ENCODE measurements around the gene FBXL19. TPM values are rescaled to one million over a fixed set of nuclear protein-coding genes. Genes with fewer than 3 reads are reported as not detected.

Gene FBXL19
- total RNA-seq, 1 experiment from 2014 or later = 43.3 TPM

DNA sequence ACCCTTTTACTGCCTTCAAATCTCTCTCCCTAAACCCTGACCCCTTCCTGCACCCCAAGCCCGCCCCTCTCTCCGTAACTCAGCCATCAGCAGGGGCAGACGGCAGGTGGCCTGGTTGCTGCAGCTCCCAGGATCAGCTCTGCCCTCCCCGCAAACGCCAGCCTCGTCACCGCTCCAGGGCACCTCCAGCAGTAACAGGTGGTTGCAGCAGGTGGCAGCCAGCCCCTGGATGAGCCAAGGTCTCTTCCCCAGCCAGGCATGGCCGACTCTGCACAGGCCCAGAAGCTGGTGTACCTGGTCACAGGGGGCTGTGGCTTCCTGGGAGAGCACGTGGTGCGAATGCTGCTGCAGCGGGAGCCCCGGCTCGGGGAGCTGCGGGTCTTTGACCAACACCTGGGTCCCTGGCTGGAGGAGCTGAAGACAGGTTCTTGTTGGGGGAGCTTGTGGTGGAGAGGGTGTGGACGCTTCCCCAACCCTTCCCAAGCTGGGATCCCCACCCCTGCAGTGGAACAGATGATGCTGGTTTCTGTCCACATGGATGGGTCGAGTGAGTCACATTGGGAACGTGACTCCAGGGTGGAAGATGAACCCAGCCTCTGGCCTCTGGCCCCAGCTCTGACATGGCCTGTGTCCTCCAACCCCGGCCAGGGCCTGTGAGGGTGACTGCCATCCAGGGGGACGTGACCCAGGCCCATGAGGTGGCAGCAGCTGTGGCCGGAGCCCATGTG lies 62.2 kb downstream of the FBXL19 start:
- DNase-seq (ENCODE audit: low spot score) = peak; percentile 82

DNA sequence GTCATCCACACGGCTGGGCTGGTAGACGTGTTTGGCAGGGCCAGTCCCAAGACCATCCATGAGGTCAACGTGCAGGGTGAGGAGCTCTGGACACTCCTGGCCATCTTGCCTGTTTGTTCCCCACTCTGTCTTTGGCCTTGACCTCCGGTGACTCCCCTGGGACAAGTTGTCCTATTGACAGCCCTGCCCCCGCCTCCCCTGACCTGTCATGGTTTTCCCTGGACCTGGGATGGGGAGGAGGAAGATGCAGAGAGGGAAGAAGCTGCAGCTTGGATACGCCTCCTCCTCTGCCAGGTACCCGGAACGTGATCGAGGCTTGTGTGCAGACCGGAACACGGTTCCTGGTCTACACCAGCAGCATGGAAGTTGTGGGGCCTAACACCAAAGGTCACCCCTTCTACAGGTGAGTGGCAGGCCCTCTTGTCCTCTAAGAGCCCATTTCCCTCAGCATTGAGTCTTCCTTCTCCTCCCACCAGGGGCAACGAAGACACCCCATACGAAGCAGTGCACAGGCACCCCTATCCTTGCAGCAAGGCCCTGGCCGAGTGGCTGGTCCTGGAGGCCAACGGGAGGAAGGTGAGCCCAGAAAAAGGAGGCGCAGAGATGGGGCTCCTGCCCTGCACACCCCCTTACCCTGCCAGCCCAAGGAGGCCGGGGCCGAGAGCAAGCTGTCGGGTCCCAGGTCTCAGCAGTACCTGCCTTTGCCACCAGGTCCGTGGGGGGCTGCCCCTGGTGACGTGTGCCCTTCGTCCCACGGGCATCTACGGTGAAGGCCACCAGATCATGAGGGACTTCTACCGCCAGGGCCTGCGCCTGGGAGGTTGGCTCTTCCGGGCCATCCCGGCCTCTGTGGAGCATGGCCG lies 63.0 kb downstream of the FBXL19 start:
- no peak for DNase-seq (ENCODE audit: low spot score)

DNA sequence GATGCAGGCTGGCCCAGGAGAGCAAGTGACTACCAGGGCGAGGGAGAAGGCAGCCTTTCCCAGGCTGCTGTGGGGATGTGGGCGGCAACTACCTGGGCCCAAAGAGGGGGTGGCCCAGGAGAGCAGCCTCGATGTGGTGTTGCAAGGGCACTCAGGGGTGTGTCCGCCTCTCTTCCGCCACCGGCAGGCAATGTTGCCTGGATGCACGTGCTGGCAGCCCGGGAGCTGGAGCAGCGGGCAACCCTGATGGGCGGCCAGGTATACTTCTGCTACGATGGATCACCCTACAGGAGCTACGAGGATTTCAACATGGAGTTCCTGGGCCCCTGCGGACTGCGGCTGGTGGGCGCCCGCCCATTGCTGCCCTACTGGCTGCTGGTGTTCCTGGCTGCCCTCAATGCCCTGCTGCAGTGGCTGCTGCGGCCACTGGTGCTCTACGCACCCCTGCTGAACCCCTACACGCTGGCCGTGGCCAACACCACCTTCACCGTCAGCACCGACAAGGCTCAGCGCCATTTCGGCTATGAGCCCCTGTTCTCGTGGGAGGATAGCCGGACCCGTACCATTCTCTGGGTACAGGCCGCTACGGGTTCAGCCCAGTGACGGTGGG lies 64.3 kb downstream of the FBXL19 start:
- no peak for DNase-seq (ENCODE audit: low spot score)

DNA sequence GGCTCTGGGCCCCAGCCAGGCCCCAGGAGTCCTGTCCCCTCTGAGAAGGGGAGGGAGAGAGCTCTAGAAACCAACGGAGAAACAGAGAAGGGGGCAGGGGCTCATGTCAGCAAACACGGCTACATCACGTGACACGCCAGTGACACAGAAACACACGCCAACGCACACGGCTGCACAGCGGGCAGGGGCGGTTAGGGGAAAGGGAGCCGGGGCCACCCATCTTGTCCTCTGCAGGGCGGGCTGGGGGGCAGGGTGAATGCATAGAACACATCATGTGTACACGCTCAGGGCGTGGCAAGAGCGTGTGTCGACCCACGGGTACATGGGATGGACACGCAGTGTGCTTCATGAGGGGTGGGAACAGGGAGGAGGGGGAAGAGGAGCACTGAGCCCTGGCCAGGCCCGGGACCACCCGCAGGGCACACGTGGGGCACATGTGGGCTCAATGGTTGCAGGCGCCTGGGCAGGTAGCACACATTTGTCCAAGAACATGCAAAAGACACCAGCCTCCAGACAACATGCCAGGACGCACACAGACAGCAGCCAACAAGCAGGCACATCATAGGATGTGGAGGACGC lies 66.2 kb downstream of the FBXL19 start:
- no peak for DNase-seq (ENCODE audit: low spot score)

DNA sequence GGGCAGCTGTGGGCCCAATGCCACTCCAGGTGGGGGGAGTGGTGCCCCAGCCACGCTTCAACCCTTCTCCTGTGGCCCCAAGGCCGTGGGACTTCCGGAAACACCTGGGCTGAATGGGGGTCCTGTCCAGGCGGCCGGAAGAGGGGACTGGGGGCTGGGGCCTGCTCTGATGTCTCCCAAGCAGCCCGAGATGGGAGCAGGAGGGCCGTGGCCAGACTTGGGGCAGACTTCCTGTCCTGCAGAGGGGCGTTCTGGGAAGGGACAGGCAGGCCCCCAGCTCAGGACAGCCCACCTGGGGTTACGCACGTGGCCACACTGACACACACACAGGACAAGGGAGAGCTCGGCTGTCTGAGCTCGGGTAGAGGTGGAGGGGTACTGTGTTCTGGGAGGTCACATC lies 66.7 kb downstream of the FBXL19 start:
- no peak for DNase-seq (ENCODE audit: low spot score)

DNA sequence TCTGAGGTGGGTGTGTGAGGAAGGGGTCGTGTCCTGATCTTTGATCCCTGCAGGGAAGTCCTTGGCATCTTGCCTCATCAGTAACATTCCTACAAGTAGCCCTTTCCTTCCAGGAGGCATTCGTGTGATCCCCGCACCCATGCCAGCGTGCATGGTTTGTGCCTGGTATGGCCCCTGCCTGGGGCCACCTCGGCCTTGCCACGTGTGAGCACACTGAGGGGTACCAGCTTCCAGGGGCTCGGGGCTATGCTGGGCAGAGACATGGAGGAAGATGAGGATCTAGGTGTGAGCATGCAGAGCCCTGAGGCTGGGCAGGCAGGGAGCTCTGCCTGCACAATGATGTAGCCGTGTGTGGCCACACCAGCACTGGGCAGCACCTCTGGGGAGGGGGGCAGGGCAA lies 67.7 kb downstream of the FBXL19 start:
- DNase-seq (ENCODE audit: low spot score) = no peak

DNA sequence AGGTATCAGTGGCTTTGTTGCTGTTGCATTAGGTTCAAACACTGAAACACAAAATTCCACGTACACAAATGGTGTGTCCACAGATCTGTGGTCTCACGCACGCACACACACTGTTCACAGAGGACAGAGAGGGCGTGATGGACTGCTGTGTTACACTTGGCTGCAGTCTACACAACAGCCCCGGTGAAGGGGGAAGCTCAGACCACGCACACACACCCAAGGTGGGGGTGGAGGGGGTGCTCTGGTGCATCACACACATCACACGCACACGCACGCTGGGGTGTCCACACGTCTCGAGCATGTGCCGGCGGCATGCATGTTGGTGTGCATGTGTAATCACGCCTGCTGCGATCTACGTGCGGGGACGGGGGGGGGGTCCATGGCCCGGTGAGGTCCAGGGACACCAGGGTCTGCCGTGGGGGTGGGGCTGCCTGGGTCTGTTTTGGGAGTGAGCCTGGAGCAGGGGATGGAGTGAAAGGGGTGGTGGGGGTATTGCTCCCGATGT lies 69.0 kb downstream of the FBXL19 start:
- no peak for DNase-seq (ENCODE audit: low spot score)

DNA sequence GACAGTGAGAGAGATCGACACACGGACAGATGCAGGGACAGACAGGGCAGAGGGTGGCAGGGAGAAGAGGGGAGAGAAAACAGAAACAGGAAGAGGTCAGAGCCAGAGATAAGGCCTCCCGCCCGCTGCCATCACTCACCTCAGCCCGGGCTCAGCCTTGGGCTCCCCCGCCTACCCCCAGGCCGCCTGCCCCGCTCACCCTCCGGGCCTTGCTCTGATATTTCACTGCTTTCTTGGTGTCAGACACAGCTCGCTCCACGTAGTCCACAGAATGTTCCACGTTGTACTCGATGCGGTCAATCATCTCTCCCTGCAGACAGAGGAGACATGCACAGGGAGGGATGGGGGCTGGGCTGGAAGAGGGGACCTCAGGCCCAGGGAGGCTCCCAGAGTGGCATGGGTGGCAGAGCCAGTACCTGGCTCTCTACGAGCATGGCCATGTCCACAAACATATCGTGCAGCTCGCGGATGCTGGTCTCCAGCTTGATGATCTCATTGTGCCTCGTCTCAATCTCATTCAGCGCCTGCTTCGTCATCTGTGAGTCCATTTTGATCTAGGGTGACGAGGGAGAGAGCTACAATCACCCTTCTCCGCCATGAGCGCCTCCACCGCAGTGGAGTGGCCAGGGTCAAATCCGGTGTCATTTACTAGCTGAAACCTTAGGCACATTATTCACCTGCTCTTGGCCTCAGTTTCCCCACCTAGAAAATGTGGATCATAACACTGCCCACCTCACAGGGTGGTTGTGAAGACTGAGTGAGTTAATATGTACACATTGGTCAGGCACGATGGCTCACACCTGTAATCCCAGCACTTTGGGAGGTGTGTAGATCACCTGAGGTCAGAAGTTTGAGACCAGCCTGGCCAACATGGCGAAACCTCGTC lies 69.8 kb downstream of the FBXL19 start:
- DNase-seq (ENCODE audit: low spot score) = no peak

DNA sequence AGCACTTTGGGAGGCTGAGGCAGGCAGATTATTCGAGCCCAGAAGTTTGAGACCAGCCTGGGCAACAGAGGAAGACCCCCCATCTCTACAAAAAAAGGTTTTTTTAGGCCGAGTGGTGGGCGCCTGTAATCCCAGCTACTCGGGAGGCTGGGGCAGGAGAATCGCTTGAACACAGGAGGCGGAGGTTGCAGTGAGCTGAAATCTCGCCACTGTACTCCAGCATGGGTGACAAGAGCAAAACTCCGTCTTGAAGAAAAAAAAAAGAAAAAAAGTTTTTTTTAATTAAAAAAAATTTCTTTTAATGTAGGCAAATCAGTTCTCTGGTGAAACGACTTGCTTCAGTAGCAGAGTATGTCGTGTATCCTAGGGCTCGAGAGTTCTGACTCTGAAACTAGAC lies 72.6 kb downstream of the FBXL19 start:
- no peak for DNase-seq (ENCODE audit: low spot score)

DNA sequence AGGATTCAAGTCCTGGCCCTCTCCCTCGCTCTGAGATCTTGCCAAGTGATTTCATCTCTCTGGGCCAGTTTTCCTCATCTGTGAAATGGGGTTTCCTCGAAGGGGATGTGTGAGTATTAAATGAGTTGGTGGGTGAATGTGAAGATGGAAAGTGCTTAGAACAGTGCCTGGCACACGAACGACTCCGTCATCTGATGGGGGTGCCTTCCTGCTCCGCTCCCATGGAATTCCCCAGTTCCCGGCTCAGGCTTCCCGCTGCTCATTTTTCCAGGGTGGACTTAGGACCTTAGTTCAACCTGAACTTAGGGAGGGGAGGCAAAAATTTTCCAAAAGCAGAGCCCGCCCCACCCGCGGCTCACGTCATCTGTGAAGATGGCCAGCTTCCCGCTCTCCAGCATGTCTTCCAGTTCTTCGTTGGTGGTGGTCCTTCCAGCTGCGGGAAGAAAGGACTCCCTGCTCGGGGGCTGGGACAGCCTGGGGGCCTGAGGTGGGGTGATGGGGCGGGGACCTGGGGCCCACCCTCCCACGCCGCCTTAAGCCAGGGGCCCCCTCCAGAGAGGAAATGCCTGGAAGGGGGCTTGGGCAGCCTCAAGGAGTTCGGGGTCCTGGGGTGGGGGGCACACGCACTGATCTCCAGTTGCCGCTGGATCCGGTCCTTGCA lies 73.1 kb downstream of the FBXL19 start:
- no peak for DNase-seq (ENCODE audit: low spot score)

DNA sequence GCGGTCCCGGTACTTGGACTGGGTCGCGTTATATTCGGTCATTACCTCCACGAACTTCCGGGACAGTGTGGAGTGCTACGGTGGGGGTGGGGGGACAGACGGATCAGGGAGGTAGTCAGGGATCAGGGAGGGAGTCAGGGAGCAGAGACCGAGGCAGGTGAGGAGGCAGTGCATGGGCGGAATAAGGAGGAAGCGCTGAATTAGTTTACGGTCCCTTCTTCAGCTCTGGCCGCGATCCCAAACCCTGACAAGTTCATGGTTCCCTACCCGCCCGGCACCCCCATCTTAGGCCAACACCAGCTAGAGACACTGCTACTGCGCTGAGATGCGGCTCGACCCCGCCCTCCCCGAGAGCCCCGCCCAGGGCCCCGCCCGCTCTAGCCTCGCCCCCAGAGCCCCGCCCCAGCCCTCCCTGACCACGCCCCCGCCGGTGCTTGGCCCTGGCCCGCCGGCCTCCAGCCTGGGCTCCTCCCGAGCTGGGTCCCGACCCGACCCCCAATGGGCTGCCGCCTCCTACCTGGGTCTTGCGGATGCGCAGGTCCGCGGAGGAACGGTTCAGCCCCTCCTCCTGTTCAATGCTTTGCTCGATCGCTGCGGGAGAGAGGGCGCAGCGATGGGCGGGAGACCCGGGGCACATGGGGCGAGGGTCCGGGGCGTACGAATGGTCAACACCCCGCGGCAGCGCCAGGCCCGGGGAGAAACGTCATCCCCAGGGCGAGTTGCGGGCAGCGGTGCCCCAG lies 73.8 kb downstream of the FBXL19 start:
- peak; percentile 33 for DNase-seq (ENCODE audit: low spot score)

DNA sequence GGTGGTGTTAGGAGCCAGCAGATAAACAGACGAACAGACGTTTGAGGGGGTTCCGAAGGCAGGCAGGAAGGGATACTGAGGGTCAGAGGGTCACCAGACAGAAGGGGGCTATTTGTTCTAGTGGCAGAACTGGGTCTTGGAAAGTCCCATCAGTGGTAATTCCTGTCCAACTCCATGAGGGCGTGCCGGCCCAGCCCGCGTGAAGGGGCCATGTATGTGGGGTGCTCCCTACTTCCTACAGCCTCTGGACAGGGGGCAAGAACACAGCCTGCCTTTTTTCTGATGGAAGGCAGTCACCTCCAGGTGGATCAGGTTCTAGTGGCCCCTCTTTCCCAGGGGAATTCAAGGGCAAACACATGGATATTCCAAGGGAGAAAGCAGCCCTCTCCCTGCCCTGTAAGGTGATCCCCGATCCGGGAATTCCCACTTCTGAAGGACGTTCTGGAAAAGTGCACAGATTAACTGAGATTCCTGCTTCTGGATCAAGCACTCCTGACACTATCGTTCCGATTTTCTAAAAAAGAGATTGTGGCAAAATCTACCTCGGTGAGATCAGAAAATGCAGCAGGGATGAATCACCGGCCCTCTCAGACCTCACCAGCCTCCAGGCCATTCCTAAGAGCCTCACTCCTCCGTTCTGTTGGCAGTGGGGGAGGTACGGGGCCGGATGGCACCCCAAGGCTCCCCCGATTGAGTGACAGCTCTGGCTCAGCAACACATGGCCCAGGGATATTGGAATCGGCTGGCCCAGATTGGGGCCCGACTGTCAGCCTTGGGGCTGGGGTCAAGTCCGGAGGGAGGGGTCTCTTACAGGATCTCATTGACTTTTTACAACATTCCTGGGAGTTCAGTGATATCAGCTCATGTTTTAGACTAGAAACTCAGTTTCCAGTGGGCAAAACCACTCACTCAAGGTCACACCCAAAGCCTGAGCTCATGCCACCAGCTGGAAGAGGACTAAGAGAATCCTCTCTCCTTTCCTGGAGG lies 74.6 kb downstream of the FBXL19 start:
- no peak for DNase-seq (ENCODE audit: low spot score)

Small RNA genes within 50 kb of the gene (small RNA-seq; reads per million reads assigned to genes)
- not detected for gene AC135048.1
- gene MIR4519 = not detected
- not detected for gene MIR762

Other genes with a start within 250 kb of the FBXL19 start
- 33.2 and 46.2 TPM in 2 replicates for gene SRCAP, start 224.4 kb upstream of the FBXL19 start, total RNA-seq (2014; rRNA removed; shearing (Covaris generic))
- 58.3 and 69.5 TPM in 2 replicates for gene PHKG2, start 175.1 kb upstream of the FBXL19 start, total RNA-seq (2014; rRNA removed; shearing (Covaris generic))
- 13.5 and 23.4 TPM in 2 replicates for gene CFAP119, start 161.5 kb upstream of the FBXL19 start, total RNA-seq (2014; rRNA removed; shearing (Covaris generic))
- 99.7 and 109 TPM in 2 replicates for gene RNF40, start 161.2 kb upstream of the FBXL19 start, total RNA-seq (2014; rRNA removed; shearing (Covaris generic))
- gene ZNF629, start 136.4 kb upstream of the FBXL19 start, total RNA-seq (2014; rRNA removed; shearing (Covaris generic)) = 19.8 and 21.3 TPM in 2 replicates
- 28.3 and 34.3 TPM in 2 replicates for gene BCL7C, start 29.5 kb upstream of the FBXL19 start, total RNA-seq (2014; rRNA removed; shearing (Covaris generic))
- gene CTF1, start 27.0 kb upstream of the FBXL19 start, total RNA-seq (2014; rRNA removed; shearing (Covaris generic)) = not detected in 2 replicates
- 16.9 and 22.9 TPM in 2 replicates for gene ORAI3, start 25.5 kb downstream of the FBXL19 start, total RNA-seq (2014; rRNA removed; shearing (Covaris generic))
- gene SETD1A, start 34.2 kb downstream of the FBXL19 start, total RNA-seq (2014; rRNA removed; shearing (Covaris generic)) = 7.7 and 9.8 TPM in 2 replicates
- gene HSD3B7, start 61.6 kb downstream of the FBXL19 start, total RNA-seq (2014; rRNA removed; shearing (Covaris generic)) = 24.7 and 28.9 TPM in 2 replicates
- not detected in 2 replicates for gene STX1B, start 87.1 kb downstream of the FBXL19 start, total RNA-seq (2014; rRNA removed; shearing (Covaris generic))
- gene STX4, start 110.0 kb downstream of the FBXL19 start, total RNA-seq (2014; rRNA removed; shearing (Covaris generic)) = 17.1 and 17.9 TPM in 2 replicates
- 21.6 and 29.8 TPM in 2 replicates for gene ZNF668, start 150.7 kb downstream of the FBXL19 start, total RNA-seq (2014; rRNA removed; shearing (Covaris generic))
- gene ZNF646, start 150.8 kb downstream of the FBXL19 start, total RNA-seq (2014; rRNA removed; shearing (Covaris generic)) = 18.4 and 22.0 TPM in 2 replicates
- gene PRSS53, start 165.4 kb downstream of the FBXL19 start, total RNA-seq (2014; rRNA removed; shearing (Covaris generic)) = 1.3 and 3.7 TPM in 2 replicates
- 72.3 and 74.4 TPM in 2 replicates for gene VKORC1, start 171.2 kb downstream of the FBXL19 start, total RNA-seq (2014; rRNA removed; shearing (Covaris generic))
- 53.2 and 56.3 TPM in 2 replicates for gene BCKDK, start 184.8 kb downstream of the FBXL19 start, total RNA-seq (2014; rRNA removed; shearing (Covaris generic))
- gene KAT8, start 194.1 kb downstream of the FBXL19 start, total RNA-seq (2014; rRNA removed; shearing (Covaris generic)) = 50.1 and 55.7 TPM in 2 replicates
- 116 and 128 TPM in 2 replicates for gene PRSS8, start 212.2 kb downstream of the FBXL19 start, total RNA-seq (2014; rRNA removed; shearing (Covaris generic))
- 2.3 and 4.1 TPM in 2 replicates for gene PRSS36, start 226.5 kb downstream of the FBXL19 start, total RNA-seq (2014; rRNA removed; shearing (Covaris generic))